Psoas muscle (tissue), 8 donors: ENCODE data around the gene PRSS21. TPM values are rescaled to one million over a fixed set of nuclear protein-coding genes. Genes with fewer than 3 reads are reported as not detected.

Source experiments
- ATAC-seq, 4 donors: fragments of 200-7000 bp; cut with Tn5 transposase; one replicate each; pipeline ENCODE4 v1.9.1; 2020; ENCODE audit warnings: moderate library complexity in 3 of 4, mild to moderate bottlenecking in 2 of 4
- DNase-seq, 2 donors: peaks; one replicate each; pipeline ENCODE4 v3.0.0-alpha.2; 2020
- H3K27ac ChIP-seq: fragments of 200-600 bp; one replicate; pipeline ENCODE4 v1.8.0; 2022
- H3K27me3 ChIP-seq, 3 donors: fragments of 200-600 bp in 1 of 3; one replicate each; pipeline versions ENCODE4 v1.6.1 to v1.8.0; 2013 to 2022; ENCODE audit warnings: low read length in 2 of 3, mild to moderate bottlenecking in 2 of 3, moderate library complexity in 1 of 3; ENCODE audit not compliant: insufficient read depth in 3 of 3
- H3K36me3 ChIP-seq, 2 donors: fragments of 200-600 bp in 1 of 2; one replicate each; pipeline versions ENCODE4 v1.6.1 to v1.8.0; 2013 to 2022; ENCODE audit warnings: low read depth in 1 of 2, mild to moderate bottlenecking in 1 of 2, moderate library complexity in 1 of 2; ENCODE audit not compliant: insufficient read depth in 1 of 2
- H3K4me1 ChIP-seq: fragments of 200-600 bp; one replicate; pipeline ENCODE4 v1.8.0; 2022
- H3K4me3 ChIP-seq: fragments of 200-600 bp; one replicate; pipeline ENCODE4 v1.8.0; 2022; ENCODE audit warnings: mild to moderate bottlenecking
- H3K9me3 ChIP-seq: fragments of 200-600 bp; one replicate; pipeline ENCODE4 v1.8.0; 2022
- WGBS, 3 donors: extraction: QIAGEN DNeasy Blood & Tissue Kit; methylation state at CpG; one replicate each; pipeline versions ENCODE4 v1.1.6 to v1.1.7; 2013; 5-methylcytosine and 5-hydroxymethylcytosine counted together
- intact Hi-C, 2 donors: fragments of 100-400 bp; cut with DNase I; formaldehyde crosslinking; loops; one replicate each; pipeline versions ENCODE4 v1.11.0 to v1.14.2; 2022
- polyA plus RNA-seq, 3 donors: library from polyadenylated mRNA; stranded (reverse); fragments of 200-250 nt; gene quantifications; one replicate each; pipeline ENCODE4 v1.2.3, GENCODE V29; 2013
- total RNA-seq, 4 donors: library from RNA; stranded (reverse); fragmentation: NEBNext Ultra II Directional in 2 of 4; extraction: Animal tissue kit (Norgen Biotek cat#: 25700) in 2 of 4; gene quantifications; one replicate each; pipeline versions ENCODE4 v1.2.1 to v1.2.4, GENCODE V29; 2021 to 2023
- TF ChIP-seq, protein P1 (sequence below): fragments of 200-600 bp; IDR thresholded peaks from one replicate; pipeline ENCODE4 v1.8.0; 2022; ENCODE audit warnings: antibody characterized with exemption
- donor health status: healthy with polysubstance abuse.
- donor health status: DM: no; HTN: no; CAD: no; lungs with moderate emphysema.
- donor health status: Bipolar disorder and iron deficiency.
- donor health status: healthy.
- donor health status: DM: yes; HTN: yes; CAD: no.
- donor health status: DM: no; HTN: no; CAD: no.
- donor health status: DM: no; HTN: no; CAD: no.
- donor health status: DM: yes; HTN: yes; CAD: no.

Gene PRSS21
- total and polyA plus RNA-seq, 7 donors = 0.05 to 0.20 (median 0.10) TPM; not detected in 4

DNA sequence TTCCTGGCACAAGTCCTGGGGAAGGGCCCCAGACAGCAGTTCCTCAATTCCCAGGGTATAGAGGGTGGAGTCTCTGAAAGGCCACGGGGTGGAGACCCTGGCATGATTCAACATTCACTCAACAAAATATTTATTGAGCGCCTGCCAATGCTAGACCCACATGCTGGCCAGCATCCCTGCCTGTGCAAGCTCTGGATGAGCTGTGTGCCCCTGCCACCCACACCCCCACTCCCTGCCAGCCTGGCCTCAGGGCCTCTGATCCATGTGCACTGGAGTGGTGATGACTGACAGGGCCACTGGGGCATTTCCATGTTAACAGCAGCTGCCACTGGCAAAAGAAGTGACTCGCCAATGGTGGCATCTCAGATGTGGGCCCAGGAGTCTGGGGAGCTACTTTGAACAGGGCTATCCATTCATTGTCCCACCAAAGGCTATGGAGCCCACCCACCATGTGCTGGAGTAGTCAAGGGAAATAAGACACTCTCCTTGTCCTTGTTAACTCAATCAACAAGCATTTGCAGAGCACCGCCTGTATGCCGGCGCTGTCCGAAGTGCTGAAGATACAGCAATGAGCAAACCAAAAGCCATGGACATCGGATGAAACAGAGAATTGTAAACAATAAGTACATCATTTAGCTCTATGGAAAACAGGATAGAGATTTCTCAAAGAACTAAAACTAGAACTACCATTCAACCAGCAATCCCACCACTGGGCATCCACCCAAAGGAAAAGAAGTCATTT lies 44.0 kb downstream of the PRSS21 start:
- ATAC-seq = no peak
- Histone ChIP-seq H3K36me3 (no peaks in the 10 kb centered on the region), H3K4me1 (no peaks in the 10 kb centered on the region), H3K9me3 (no peaks in the 10 kb centered on the region), H3K27ac (no peak overlapping the region), H3K27me3 (peaks cover 0 to 41% (median 19%) of the 10 kb centered on the region in 3 donors), H3K4me3 (no peak overlapping the region)
- intact Hi-C loops = loop anchor here in 1 of 2 donors (5.0 to 10.0 kb wide), 3 partner anchors 74 to 186 kb away; partner anchors contain the start of genes PRSS27 and PRSS33
- TF ChIP-seq, protein P1, sequence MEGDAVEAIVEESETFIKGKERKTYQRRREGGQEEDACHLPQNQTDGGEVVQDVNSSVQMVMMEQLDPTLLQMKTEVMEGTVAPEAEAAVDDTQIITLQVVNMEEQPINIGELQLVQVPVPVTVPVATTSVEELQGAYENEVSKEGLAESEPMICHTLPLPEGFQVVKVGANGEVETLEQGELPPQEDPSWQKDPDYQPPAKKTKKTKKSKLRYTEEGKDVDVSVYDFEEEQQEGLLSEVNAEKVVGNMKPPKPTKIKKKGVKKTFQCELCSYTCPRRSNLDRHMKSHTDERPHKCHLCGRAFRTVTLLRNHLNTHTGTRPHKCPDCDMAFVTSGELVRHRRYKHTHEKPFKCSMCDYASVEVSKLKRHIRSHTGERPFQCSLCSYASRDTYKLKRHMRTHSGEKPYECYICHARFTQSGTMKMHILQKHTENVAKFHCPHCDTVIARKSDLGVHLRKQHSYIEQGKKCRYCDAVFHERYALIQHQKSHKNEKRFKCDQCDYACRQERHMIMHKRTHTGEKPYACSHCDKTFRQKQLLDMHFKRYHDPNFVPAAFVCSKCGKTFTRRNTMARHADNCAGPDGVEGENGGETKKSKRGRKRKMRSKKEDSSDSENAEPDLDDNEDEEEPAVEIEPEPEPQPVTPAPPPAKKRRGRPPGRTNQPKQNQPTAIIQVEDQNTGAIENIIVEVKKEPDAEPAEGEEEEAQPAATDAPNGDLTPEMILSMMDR = no peak
- DNase-seq = peak in 1 of 2 donors; percentile 45
- 64 to 68% (median 68%) methylated on average over 8 of the region's 8 CpGs for WGBS, 3 donors

DNA sequence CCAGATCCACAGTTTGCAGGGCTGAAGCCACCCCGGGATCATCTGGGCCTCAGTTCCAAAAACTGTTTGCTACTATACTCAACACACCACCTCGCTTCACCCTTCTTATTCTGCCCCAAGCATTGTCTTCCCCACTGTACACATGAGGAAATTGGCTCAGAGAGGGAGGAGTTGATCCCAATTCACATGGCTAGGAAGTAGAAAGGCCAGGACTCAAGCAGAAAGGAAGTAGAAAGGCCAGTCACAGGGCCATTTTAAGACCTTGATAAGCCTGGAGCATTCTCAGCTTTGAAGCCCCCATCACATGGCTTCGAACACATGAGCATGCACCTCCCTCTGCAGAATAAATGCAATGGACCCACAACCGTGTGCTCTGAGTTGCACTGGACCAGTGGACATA lies 48.6 kb downstream of the PRSS21 start:
- intact Hi-C loops = loop anchor here in 1 of 2 donors (10.0 kb wide), 2 partner anchors 141 to 191 kb away; partner anchors contain the start of gene PRSS27
- DNase-seq (no peak), ATAC-seq (no peak)
- Histone ChIP-seq H3K4me1 (no peaks in the 10 kb centered on the region), H3K27me3 (peaks cover 0 to 8% (median 3%) of the 10 kb centered on the region in 3 donors), H3K36me3 (no peaks in the 10 kb centered on the region), H3K9me3 (no peaks in the 10 kb centered on the region), H3K27ac (no peak overlapping the region), H3K4me3 (no peak overlapping the region)
- TF ChIP-seq, protein P1 = no peak
- WGBS, 3 donors = 66 to 73% (median 68%) methylated on average over 4 of the region's 4 CpGs

DNA sequence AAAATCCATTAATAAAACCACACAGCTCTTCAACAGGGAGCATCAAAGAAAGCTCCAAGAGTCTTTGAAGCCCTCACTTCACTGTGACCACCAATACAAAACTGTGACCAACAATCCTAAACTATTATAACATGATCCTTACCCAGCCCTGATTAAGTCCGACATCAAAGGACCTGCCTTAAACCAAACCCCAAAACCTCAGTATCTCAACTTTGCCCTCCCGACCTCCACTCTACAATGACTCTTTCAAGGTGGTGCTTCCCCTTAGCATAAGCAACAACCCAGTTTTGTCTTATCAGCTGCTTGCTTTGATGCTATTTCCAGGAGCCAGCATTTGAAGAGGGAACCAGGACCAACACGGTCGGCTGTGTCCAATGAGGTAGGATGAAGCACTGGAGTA lies 49.4 kb downstream of the PRSS21 start:
- Histone ChIP-seq H3K27me3 (peaks cover 0 to under 1% (median 0%) of the 10 kb centered on the region in 3 donors), H3K27ac (no peak overlapping the region), H3K9me3 (no peaks in the 10 kb centered on the region), H3K4me1 (no peaks in the 10 kb centered on the region), H3K36me3 (no peaks in the 10 kb centered on the region), H3K4me3 (no peak overlapping the region)
- DNase-seq = no peak
- no peak for ATAC-seq
- intact Hi-C loops = loop anchor here in 1 of 2 donors (10.0 kb wide), 2 partner anchors 142 to 192 kb away; partner anchors contain the start of gene PRSS27
- TF ChIP-seq, protein P1 = no peak
- WGBS, 3 donors = 54 to 73% (median 62%) methylated on average over 4 of the region's 4 CpGs

DNA sequence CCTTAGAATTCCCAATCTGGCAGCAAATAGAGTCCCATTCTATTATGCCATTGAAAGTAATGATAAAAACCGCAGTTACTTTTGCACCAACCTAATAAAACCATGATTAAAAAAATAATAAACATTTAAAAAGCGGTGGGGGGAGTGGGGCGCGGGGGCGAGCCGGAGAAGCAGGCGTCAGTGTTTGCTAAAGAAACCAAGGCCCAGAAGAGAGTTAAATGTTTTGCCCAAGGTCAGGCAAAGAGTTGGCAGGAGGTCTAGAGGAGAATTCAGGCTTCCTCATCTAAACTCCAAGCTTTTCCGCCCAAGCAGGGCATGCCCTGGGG lies 50.6 kb downstream of the PRSS21 start:
- Histone ChIP-seq H3K36me3 (no peaks in the 10 kb centered on the region), H3K4me1 (peaks cover under 1% of the 10 kb centered on the region), H3K27ac (peak overlapping the region; percentile 95), H3K27me3 (no peaks in the 10 kb centered on the region), H3K4me3 (peak overlapping the region; percentile 84), H3K9me3 (no peaks in the 10 kb centered on the region)
- WGBS, 3 donors = 33 to 50% (median 39%) methylated on average over 8 of the region's 8 CpGs
- TF ChIP-seq, protein P1 = no peak
- ATAC-seq (no peak), DNase-seq (no peak)
- intact Hi-C loops = loop anchor here in 1 of 2 donors (10.0 kb wide), 2 partner anchors 143 to 193 kb away; partner anchors contain the start of gene PRSS27
